Prostate gland (tissue), 2 donors: ENCODE measurements around the gene PLS3. TPM values are rescaled to one million over a fixed set of nuclear protein-coding genes. Genes with fewer than 3 reads are reported as not detected.

ENCODE experiments used
- DNase-seq: peaks from one replicate; pipeline ENCODE4 v3.0.0-alpha.2; 2019; ENCODE audit warnings: low spot score
- H3K27ac ChIP-seq, 2 donors: fragments of 200-600 bp; sonication (generic); 2 replicates each; pipeline ENCODE4 v1.5.1; 2017 to 2019
- H3K27me3 ChIP-seq: fragments of 200-600 bp; sonication (generic); replicated peaks from 2 replicates; pipeline ENCODE4 v1.5.1; 2019; ENCODE audit not compliant: insufficient read depth
- H3K36me3 ChIP-seq, 2 donors: fragments of 200-600 bp; sonication (generic); 1 replicate in 1 of 2; 2 replicates in 1 of 2; pipeline versions ENCODE4 v1.5.1 to v1.8.1; 2017 to 2019
- H3K4me1 ChIP-seq: fragments of 200-600 bp; sonication (generic); replicated peaks from 2 replicates; pipeline ENCODE4 v1.5.1; 2019
- H3K4me3 ChIP-seq, 2 donors: fragments of 200-600 bp; sonication (generic); 2 replicates each; pipeline ENCODE4 v1.5.1; 2017 to 2019
- H3K9me3 ChIP-seq: fragments of 200-600 bp; sonication (generic); 2 replicates; pipeline ENCODE4 v1.5.1; 2017
- CTCF ChIP-seq, 4 experiments: fragments of 200-600 bp in 2 of 4; fragments of 450-650 bp in 2 of 4; sonication (generic) in 2 of 4; IDR thresholded peaks; 1 replicate in 3 of 4; 2 replicates in 1 of 4; pipeline ENCODE4 v1.5.1; 2016 to 2019; ENCODE audit warnings: antibody characterized with exemption in 4 of 4, mild to moderate bottlenecking in 2 of 4, moderate library complexity in 2 of 4
- POLR2A ChIP-seq: fragments of 450-650 bp; IDR thresholded peaks from one replicate; pipeline ENCODE4 v1.6.1; 2016; ENCODE audit warnings: antibody characterized with exemption, mild to moderate bottlenecking
- POLR2AphosphoS5 ChIP-seq: sonication (generic); formaldehyde crosslinking; IDR thresholded peaks from one replicate; pipeline ENCODE4 v1.6.1; 2017; ENCODE audit warnings: antibody characterized with exemption
- WGBS: methylation state at CpG from one replicate; pipeline ENCODE4 v1.1.5; 2018; 5-methylcytosine and 5-hydroxymethylcytosine counted together
- intact Hi-C: fragments of 100-400 bp; cut with DNase I; formaldehyde crosslinking; loops from one replicate; pipeline ENCODE4 v1.14.2; 2022
- total RNA-seq, 2 donors: library from RNA; depleted of rRNA; stranded (reverse); fragments of >200 nt; gene quantifications; one replicate each; pipeline ENCODE4 v1.1.0, GENCODE V29; 2016

Gene PLS3
- total RNA-seq, 2 donors from 2014 or later, result 32.1 to 69.3 TPM

DNA sequence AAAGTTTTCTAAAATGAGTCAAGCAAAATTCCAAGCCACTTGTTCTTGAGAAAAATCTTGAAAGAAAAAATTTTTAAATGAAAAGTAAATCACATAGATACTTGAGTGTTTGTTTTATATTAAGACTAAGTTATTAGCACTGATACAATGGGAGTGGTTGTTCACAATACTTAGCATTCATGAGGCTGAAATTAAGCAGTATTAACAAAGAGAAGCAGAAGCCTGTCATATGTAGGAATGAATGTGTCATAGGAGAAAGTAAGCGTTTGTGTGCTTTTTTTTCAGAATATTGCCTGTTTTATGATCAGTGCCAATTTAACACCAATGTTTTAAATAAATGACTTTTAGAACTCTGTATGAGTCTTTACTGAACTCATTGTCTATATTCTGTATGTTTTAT lies 37.6 kb downstream of the PLS3 start:
- intact Hi-C loops, result no loop called here
- H3K4me3 ChIP-seq, result no peak overlapping the region
- no peaks in the 10 kb centered on the region for H3K4me1 ChIP-seq
- H3K27ac ChIP-seq, result no peak overlapping the region
- no peaks in the 10 kb centered on the region for H3K36me3 ChIP-seq
- no peaks in the 10 kb centered on the region for H3K9me3 ChIP-seq
- no peak for TF ChIP-seq POLR2AphosphoS5
- no peak for TF ChIP-seq CTCF (IDR thresholded peaks at IDR 0.05)
- 93% methylated on average over 1 of the region's 1 CpG for WGBS
- no peaks in the 10 kb centered on the region for H3K27me3 ChIP-seq
- DNase-seq, result no peak

DNA sequence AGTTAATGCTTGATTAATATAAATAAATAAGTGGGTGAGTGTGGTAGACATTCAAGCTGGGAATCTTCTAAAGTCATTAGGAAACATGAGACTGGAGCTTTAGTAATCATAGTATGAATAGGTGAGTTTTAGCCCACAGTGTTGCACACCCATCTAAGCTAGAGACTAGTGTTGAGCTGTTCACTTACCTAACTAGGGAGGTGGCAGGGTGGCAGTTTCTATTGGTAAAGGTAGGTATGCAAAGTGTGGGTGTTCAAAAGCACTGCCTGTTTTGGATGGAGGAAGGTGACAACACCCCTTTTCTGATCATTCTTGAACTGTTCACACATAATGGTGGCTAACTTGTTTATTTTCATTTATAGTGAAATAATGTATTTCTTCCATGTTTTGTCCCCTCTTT lies 41.3 kb downstream of the PLS3 start:
- intact Hi-C loops, result no loop called here
- no peak for TF ChIP-seq CTCF (IDR thresholded peaks at IDR 0.05)
- no peak for TF ChIP-seq POLR2A
- no peak for TF ChIP-seq POLR2AphosphoS5
- no peaks in the 10 kb centered on the region for H3K4me1 ChIP-seq
- H3K36me3 ChIP-seq, result no peaks in the 10 kb centered on the region
- no peaks in the 10 kb centered on the region for H3K27me3 ChIP-seq
- H3K4me3 ChIP-seq, result no peak overlapping the region
- H3K27ac ChIP-seq, result no peak overlapping the region
- no peaks in the 10 kb centered on the region for H3K9me3 ChIP-seq
- DNase-seq, result no peak

DNA sequence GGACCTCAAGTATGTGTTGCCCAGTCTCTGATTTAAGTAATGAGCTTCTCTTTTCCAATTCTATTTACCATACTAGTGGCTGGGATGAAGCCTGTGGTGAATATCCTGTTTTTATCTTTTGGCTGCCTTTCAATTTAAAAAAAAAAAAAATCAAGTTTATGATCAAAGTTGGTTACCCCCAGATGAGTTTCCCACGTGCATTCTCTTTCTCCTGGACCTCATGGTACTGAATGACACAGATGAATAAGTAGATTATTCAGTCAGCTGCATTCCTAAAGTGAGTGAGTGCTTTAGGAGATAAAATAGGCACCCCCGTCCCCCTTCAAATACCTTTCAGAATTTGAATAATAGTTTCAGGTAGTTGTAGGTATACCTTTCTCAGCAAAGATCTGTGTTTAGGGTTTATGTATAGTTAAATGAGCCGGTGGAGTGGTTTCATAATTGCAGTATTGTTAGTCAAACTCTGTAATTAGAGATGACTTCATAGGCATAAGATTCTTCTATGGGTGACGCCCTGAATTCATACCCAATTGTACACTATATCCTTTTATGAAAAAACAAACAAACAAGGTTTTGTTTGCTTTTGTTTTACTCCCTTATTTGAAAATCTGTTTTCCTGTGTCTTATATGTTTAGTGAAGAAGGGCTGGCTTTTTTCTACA lies 41.9 kb downstream of the PLS3 start:
- H3K4me1 ChIP-seq, result no peaks in the 10 kb centered on the region
- H3K27ac ChIP-seq, result no peak overlapping the region
- H3K27me3 ChIP-seq, result no peaks in the 10 kb centered on the region
- no peak overlapping the region for H3K4me3 ChIP-seq
- 62% methylated on average over 4 of the region's 4 CpGs for WGBS
- H3K36me3 ChIP-seq, result no peaks in the 10 kb centered on the region
- no peak for DNase-seq
- TF ChIP-seq POLR2A, result no peak
- TF ChIP-seq POLR2AphosphoS5, result no peak
- no peak for TF ChIP-seq CTCF (IDR thresholded peaks at IDR 0.05)
- H3K9me3 ChIP-seq, result no peaks in the 10 kb centered on the region
- intact Hi-C loops, result no loop called here

DNA sequence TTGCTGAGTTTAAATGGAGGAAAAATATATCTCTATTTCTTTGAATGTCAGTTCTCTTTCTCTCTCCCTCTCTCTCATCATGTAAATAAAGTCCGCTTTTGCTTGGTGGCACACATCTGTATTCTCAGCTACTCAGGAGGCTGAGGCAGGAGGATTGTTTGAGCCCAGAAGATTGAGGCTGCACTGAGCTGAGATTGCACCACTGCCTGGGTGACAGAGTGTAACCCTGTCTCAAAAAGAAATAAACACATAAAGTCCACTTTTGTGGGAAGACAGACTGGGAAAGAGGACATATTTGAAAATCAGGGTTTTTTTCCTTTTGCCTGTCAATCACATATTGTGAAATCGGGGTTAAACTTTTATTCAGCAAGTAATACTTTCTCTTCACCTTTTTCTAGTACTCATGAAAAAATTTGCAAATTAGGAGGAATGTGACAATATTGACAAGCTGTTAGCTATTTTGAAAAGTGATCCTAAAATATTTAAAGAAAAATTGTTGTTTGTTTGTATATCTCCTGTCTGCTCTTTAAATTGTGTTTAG lies 42.6 kb downstream of the PLS3 start:
- H3K9me3 ChIP-seq, result no peaks in the 10 kb centered on the region
- H3K4me1 ChIP-seq, result no peaks in the 10 kb centered on the region
- H3K4me3 ChIP-seq, result no peak overlapping the region
- no peak for DNase-seq
- intact Hi-C loops, result no loop called here
- 93% methylated on average over 2 of the region's 2 CpGs for WGBS
- TF ChIP-seq CTCF (IDR thresholded peaks at IDR 0.05) (no peak), POLR2A (no peak), POLR2AphosphoS5 (no peak)
- H3K36me3 ChIP-seq, result no peaks in the 10 kb centered on the region
- no peaks in the 10 kb centered on the region for H3K27me3 ChIP-seq
- no peak overlapping the region for H3K27ac ChIP-seq

DNA sequence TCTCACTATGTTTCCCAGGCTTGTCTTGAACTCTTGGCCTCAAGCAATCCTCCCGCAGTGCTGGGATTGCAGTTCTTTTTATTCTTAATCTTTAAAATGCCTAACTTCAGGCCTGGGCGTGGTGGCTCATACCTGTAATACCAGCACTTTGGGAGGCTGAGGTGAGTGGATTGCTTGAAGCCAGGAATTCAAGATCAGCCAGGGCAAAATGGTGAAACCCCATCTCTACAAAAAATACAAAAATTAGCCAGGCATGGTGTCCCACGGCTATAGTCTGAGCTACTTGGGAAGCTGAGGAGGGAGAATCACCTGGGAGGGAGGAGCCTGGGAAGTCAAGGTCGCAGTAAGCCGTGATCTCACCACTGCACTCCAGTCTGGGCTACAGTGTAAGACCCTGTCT lies 45.9 kb downstream of the PLS3 start:
- Histone ChIP-seq H3K4me1 (no peaks in the 10 kb centered on the region), H3K27ac (no peak overlapping the region), H3K9me3 (no peaks in the 10 kb centered on the region), H3K27me3 (no peaks in the 10 kb centered on the region), H3K4me3 (no peak overlapping the region), H3K36me3 (no peaks in the 10 kb centered on the region)
- intact Hi-C loops, result no loop called here
- no peak for DNase-seq
- 94% methylated on average over 5 of the region's 5 CpGs for WGBS
- TF ChIP-seq POLR2AphosphoS5 (no peak), POLR2A (no peak), CTCF (IDR thresholded peaks at IDR 0.05) (no peak)
